ENCODE data around the gene MRE11.
"Not testable (repeated sequence)": the region's sequence is repeated elsewhere in the genome, so short reads cannot be mapped to it uniquely, and the experiment has no call there.

MRE11 gene

DNA sequence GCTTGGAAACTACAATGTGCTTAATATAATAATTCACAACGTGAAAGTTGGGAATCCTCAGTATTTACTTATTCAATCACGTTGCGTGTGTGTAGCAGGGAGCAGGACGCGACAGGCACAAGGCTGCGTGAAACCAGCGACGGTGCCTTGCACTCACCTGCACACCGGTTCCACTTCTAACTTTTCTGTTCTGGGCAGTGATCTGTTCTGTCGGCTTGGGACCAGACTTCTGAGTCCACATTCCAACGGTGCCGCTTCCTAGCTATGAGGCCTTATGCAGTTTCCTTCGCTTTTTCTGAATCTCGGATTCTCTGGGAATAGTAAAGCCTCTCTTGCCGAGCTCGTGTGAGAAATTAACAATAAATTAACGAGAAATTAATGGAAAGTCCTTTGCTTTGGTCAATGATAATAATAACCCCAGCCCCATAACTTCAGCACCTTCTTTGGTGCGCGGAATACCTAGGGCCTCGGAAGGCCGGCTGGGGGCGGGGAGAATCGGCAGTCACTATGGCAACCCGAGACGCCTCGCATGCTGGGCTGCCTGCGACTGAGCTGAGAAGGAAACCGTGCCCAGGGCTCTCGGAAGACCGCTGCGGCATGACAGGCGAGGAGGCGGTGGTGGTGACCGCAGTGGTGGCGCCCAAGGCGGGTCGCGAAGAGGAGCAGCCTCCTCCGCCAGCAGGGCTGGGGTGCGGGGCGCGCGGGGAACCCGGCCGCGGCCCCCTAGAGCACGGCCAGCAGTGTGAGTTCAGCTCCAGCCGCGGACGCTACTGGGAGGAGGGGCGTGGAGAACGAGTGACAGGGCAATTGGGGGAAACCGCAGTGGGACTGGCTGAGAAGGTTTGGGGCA lies 18.5 kb upstream of the MRE11 start, which contains the start of gene C11orf97:
Gene C11orf97, plus strand, starts transcription at position 530 of the 850 bp plus-strand sequence. Its CDS starts 68 bp downstream, at position 598.
- peak; percentile 26 for FAIRE-seq
- peak; percentile 35 for DNase-seq (ENCODE audit: insufficient read length, low spot score)
- TF ChIP-seq SPI1 (IDR thresholded peaks at IDR 0.05; ENCODE audit: low read depth, low read length) (no peak), POLR2AphosphoS5 (IDR thresholded peaks at IDR 0.05; ENCODE audit: low read depth, low read length) (no peak), TAF1 (IDR thresholded peaks at IDR 0.05; ENCODE audit: low read depth, low read length) (no peak), PAX5 (IDR thresholded peaks at IDR 0.05; ENCODE audit: insufficient read depth, low read length, severe bottlenecking) (no peak), POU2F2 (IDR thresholded peaks at IDR 0.05; ENCODE audit: low read depth, low read length) (no peak), POLR2A (IDR thresholded peaks at IDR 0.05; ENCODE audit: low read depth, low read length) (no peak)

DNA sequence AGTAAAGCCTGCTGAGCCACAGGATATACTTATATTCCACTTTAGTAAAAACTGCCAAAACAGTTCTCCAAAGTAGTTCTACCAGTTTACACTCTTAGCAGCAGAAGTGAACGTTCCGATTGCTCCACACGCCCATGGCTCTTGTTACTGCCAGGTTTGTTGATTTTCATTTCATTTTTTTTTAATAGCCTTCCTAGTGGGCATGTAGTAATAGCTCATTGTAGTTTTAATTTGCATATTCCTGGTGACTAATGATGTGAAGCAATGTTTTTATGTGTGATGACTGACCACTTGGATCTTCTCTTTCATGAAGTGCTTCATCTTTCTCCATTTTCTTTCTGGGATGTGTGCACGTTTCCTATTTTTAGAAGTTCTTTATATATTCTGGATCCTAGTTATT lies 13.8 kb upstream of the MRE11 start:
- no peak for DNase-seq (ENCODE audit: insufficient read length, low spot score)
- no peak for TF ChIP-seq POLR2A (IDR thresholded peaks at IDR 0.05; ENCODE audit: low read depth, low read length)
- no peak for TF ChIP-seq POLR2AphosphoS5 (IDR thresholded peaks at IDR 0.05; ENCODE audit: low read depth, low read length)
- no peak for TF ChIP-seq PAX5 (IDR thresholded peaks at IDR 0.05; ENCODE audit: insufficient read depth, low read length, severe bottlenecking)
- no peak for TF ChIP-seq SPI1 (IDR thresholded peaks at IDR 0.05; ENCODE audit: low read depth, low read length)
- TF ChIP-seq TAF1 (IDR thresholded peaks at IDR 0.05; ENCODE audit: low read depth, low read length): no peak
- TF ChIP-seq POU2F2 (IDR thresholded peaks at IDR 0.05; ENCODE audit: low read depth, low read length): no peak

DNA sequence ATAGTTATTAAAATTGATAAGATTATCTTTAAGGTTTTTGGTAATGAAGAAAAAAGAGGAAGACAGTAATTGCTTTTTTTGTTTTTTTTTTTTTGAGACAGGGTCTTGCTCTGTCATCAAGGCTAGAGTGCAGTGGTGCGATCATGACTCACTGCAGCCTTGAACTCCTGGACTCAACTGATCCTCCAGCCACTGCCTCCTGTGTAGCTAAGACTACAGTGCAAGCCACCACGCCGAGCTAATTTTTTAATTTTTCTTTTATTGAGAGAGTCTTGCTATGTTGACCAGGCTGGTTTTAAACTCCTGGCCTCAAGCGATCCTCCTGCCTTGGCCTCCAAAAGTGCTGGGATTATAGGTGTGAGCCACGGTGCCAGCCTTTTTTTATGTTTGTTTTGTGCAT lies 12.9 kb upstream of the MRE11 start:
- not testable (repeated sequence) for DNase-seq (ENCODE audit: insufficient read length, low spot score); FAIRE-seq

More for the DNA sequence above, 13.8 kb upstream of the MRE11 start:
- FAIRE-seq: no peak

DNA sequence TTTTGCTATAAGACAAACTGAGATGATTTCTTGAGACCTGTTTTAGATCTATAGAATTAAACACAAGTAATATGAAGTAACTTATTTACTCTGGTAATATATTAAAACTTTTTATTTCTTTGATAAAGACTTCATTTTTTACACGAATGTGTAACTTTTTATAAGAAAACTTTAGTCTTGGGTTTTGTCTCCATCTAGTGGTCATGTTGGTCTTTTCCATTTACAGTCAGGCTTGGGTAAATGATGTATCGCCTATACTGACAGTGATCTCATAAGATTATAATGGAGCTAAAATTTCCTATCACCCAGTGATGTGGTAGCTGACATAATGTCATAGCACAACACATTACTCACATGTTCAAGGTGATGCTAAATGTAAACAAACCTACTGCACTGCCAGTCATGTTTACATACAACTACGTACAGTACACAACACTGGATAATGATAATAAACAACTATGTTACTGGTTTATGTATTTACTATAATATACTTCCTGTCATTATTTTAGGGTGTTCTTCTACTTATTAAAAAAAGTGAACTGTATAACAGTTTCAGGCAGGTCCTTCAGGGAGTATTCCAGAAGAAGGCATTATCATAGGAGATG lies 11.1 kb upstream of the MRE11 start:
- no peak for DNase-seq (ENCODE audit: insufficient read length, low spot score)
- peak; percentile 64 for FAIRE-seq
- TF ChIP-seq POU2F2 (IDR thresholded peaks at IDR 0.05; ENCODE audit: low read depth, low read length) (no peak), SPI1 (IDR thresholded peaks at IDR 0.05; ENCODE audit: low read depth, low read length) (no peak), POLR2A (IDR thresholded peaks at IDR 0.05; ENCODE audit: low read depth, low read length) (no peak), POLR2AphosphoS5 (IDR thresholded peaks at IDR 0.05; ENCODE audit: low read depth, low read length) (no peak), PAX5 (IDR thresholded peaks at IDR 0.05; ENCODE audit: insufficient read depth, low read length, severe bottlenecking) (no peak), TAF1 (IDR thresholded peaks at IDR 0.05; ENCODE audit: low read depth, low read length) (no peak)

DNA sequence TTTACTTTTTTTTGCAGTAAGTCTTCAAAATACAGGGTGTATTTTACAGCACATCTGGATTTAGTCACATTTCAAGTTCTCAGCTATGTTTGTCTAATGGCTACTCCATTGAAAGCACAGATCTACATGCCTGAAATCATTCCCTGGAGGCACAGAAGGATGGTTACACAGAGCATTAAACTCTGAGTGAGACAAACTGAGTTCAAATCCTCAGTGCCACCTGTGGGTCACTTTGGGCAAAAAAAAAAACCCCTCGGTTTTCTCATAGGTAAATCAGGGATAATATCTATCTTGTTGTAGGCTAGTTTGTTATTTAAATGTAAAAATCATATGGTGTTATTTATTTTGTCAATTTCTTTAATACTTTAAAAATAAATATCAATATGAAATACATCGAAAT lies 7.9 kb upstream of the MRE11 start:
- FAIRE-seq: no peak
- TF ChIP-seq POLR2A (IDR thresholded peaks at IDR 0.05; ENCODE audit: low read depth, low read length): no peak
- DNase-seq (ENCODE audit: insufficient read length, low spot score): no peak

DNA sequence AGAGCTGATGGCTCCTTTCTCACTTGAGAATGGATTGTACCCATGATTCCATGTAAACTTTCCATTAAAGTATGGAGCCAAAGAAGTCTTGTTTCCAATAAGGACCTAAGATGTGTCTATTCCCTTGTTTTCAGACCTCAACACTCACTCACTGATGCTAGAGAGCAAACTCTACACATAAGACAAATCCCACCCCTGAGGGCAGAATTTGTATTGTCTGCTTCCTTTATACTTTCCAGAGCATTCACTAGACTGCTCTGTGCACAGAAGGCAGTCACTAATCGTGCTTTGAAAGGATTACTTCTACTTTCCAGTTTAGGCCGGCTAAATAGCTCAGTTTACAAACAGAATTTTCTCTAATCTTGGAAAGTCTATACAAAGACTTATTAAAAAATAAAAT lies 6.5 kb upstream of the MRE11 start:
- no peak for DNase-seq (ENCODE audit: insufficient read length, low spot score)
- TF ChIP-seq POLR2A (IDR thresholded peaks at IDR 0.05; ENCODE audit: low read depth, low read length) (no peak), SPI1 (IDR thresholded peaks at IDR 0.05; ENCODE audit: low read depth, low read length) (no peak), PAX5 (IDR thresholded peaks at IDR 0.05; ENCODE audit: insufficient read depth, low read length, severe bottlenecking) (no peak), TAF1 (IDR thresholded peaks at IDR 0.05; ENCODE audit: low read depth, low read length) (no peak), POLR2AphosphoS5 (IDR thresholded peaks at IDR 0.05; ENCODE audit: low read depth, low read length) (no peak), POU2F2 (IDR thresholded peaks at IDR 0.05; ENCODE audit: low read depth, low read length) (no peak)
- FAIRE-seq: no peak

DNA sequence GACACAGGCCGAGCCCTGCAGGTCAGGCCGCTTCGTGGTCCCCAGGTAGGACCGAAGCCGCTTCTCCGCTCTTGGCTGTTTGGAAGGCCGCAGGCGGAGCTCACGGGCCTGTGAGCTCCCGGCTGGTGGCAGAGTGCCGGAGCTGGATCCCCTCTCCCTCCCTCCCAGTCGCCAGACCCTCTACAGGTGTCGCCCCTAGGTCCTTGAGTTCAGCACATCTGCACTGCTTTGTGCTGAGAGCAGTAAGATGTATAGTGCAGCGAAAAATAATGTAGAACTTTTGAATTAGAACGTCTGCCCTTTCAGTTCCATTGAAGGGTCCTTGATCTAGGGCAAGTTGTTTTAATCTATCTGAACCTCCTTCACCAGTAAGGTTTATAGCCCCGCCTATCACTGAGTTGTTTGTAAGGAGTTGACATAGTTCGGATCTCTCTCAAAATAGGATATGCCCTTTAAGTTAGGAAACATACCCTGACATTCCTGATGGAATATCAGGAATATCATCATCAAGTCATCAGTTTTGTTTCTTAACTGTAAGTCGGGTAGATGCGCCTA lies 559 bp upstream of the MRE11 start:
- DNase-seq (ENCODE audit: insufficient read length, low spot score): no peak
- FAIRE-seq: no peak
- TF ChIP-seq POLR2AphosphoS5 (IDR thresholded peaks at IDR 0.05; ENCODE audit: low read depth, low read length) (no peak), PAX5 (IDR thresholded peaks at IDR 0.05; ENCODE audit: insufficient read depth, low read length, severe bottlenecking) (no peak), POU2F2 (IDR thresholded peaks at IDR 0.05; ENCODE audit: low read depth, low read length) (no peak), TAF1 (IDR thresholded peaks at IDR 0.05; ENCODE audit: low read depth, low read length) (no peak), POLR2A (IDR thresholded peaks at IDR 0.05; ENCODE audit: low read depth, low read length) (no peak), SPI1 (IDR thresholded peaks at IDR 0.05; ENCODE audit: low read depth, low read length) (no peak)

DNA sequence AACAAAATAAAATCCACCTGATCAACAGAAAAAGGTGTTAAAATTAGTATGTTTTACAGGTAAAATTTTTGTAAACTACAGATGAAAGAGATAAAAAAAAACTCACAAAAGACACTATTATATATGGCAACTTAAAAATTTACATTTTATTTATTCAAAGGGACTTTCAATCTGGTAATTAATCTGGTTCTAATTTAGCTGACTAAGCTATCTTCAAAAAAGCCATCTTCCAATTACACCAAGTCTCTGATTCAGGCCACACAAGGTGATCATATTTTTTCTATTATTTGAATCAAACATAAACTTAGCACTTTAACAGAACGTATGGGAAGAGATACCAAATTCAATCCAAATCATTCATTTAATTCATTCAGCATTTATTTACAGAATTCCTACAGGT lies 7.6 kb downstream of the MRE11 start:
- no peak for TF ChIP-seq POLR2A (IDR thresholded peaks at IDR 0.05; ENCODE audit: low read depth, low read length)
- TF ChIP-seq POU2F2 (IDR thresholded peaks at IDR 0.05; ENCODE audit: low read depth, low read length): no peak
- TF ChIP-seq POLR2AphosphoS5 (IDR thresholded peaks at IDR 0.05; ENCODE audit: low read depth, low read length): no peak
- TF ChIP-seq PAX5 (IDR thresholded peaks at IDR 0.05; ENCODE audit: insufficient read depth, low read length, severe bottlenecking): no peak
- TF ChIP-seq SPI1 (IDR thresholded peaks at IDR 0.05; ENCODE audit: low read depth, low read length): no peak
- TF ChIP-seq TAF1 (IDR thresholded peaks at IDR 0.05; ENCODE audit: low read depth, low read length): no peak
- no peak for DNase-seq (ENCODE audit: insufficient read length, low spot score)
- FAIRE-seq: no peak

DNA sequence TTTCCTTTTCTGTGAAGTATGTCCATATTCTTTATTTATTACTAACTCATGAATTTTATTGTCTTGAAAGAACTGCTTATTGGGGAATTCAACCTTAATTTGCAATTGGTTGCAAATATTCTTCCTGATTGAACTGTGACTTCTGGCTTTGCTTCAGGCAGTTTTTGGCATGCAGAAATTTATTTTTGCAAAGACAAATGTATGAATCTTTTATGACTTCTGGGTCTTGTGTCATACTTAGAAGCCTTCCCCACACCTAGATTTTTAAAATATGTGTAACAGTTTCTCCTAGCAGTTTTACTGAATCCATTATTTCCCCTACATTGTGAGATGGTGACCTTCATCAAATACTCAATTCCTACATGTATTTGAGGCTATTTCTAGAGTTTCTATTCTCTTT lies 12.3 kb downstream of the MRE11 start:
- no peak for DNase-seq (ENCODE audit: insufficient read length, low spot score)
- FAIRE-seq: no peak
- TF ChIP-seq POU2F2 (IDR thresholded peaks at IDR 0.05; ENCODE audit: low read depth, low read length) (no peak), PAX5 (IDR thresholded peaks at IDR 0.05; ENCODE audit: insufficient read depth, low read length, severe bottlenecking) (no peak), POLR2A (IDR thresholded peaks at IDR 0.05; ENCODE audit: low read depth, low read length) (no peak), TAF1 (IDR thresholded peaks at IDR 0.05; ENCODE audit: low read depth, low read length) (no peak), POLR2AphosphoS5 (IDR thresholded peaks at IDR 0.05; ENCODE audit: low read depth, low read length) (no peak), SPI1 (IDR thresholded peaks at IDR 0.05; ENCODE audit: low read depth, low read length) (no peak)

Data from GM12891 (cell line).